Right cardiac atrium (tissue), 5 donors: ENCODE measurements around the gene CYB5RL. TPM values are rescaled to one million over a fixed set of nuclear protein-coding genes. Genes with fewer than 3 reads are reported as not detected.
A peak's percentile ranks its signal among the peaks of the same experiment; 100 is the strongest.

Experiments
- ATAC-seq, 2 donors: fragments of 200-7000 bp; cut with Tn5 transposase; one replicate each; pipeline versions ENCODE4 v1.8.0 to v1.9.1; 2020; ENCODE audit warnings: moderate library complexity in 2 of 2, mild to moderate bottlenecking in 1 of 2
- DNase-seq, 3 donors: peaks; one replicate each; pipeline ENCODE4 v3.0.0-alpha.2; 2020
- H3K27ac ChIP-seq: one replicate; pipeline ENCODE4 v1.5.1; 2013; ENCODE audit warnings: mild to moderate bottlenecking, low read length, control low read depth, moderate library complexity
- H3K27me3 ChIP-seq: one replicate; pipeline ENCODE4 v1.6.1; 2013; ENCODE audit not compliant: control insufficient read depth, insufficient read depth
- H3K4me1 ChIP-seq: one replicate; pipeline ENCODE4 v1.6.1; 2013; ENCODE audit warnings: low read length; ENCODE audit not compliant: control insufficient read depth, insufficient read depth
- H3K4me3 ChIP-seq: one replicate; pipeline ENCODE4 v1.5.1; 2013; ENCODE audit warnings: low read length, control low read depth
- H3K9me3 ChIP-seq: one replicate; pipeline ENCODE4 v1.6.1; 2013; ENCODE audit warnings: low read length; ENCODE audit not compliant: control insufficient read depth
- WGBS: extraction: QIAGEN DNeasy Blood & Tissue Kit; methylation state at CpG from one replicate; pipeline ENCODE4 v1.1.7; 2013; 5-methylcytosine and 5-hydroxymethylcytosine counted together
- intact Hi-C, 4 donors: fragments of 100-400 bp; cut with DNase I; formaldehyde crosslinking; loops; one replicate each; pipeline versions ENCODE4 v1.11.0 to v1.14.0; 2022 to 2023
- long read RNA-seq, 4 donors: library from polyadenylated mRNA; unstranded; transcript quantifications; one replicate each; pipeline ENCODE4 v2.0.0, GENCODE V29; 2020 to 2021
- polyA plus RNA-seq: library from polyadenylated mRNA; stranded (reverse); fragments of 200-250 nt; gene quantifications from one replicate; pipeline ENCODE4 v1.2.3, GENCODE V29; 2013
- total RNA-seq, 4 donors: library from RNA; stranded (reverse); fragmentation: NEBNext Ultra II Directional; extraction: Animal tissue kit (Norgen Biotek cat#: 25700); gene quantifications; one replicate each; pipeline ENCODE4 v1.2.1, GENCODE V29; 2021
- donor health status: healthy with polysubstance abuse.
- donor health status: DM: no; HTN: yes; CAD: no.
- donor health status: DM: no; HTN: no; CAD: no.
- donor health status: DM: no; HTN: yes; CAD: no; lungs with severe emphysema.
- donor health status: DM: yes; HTN: yes; CAD: no.

CYB5RL gene
- total RNA-seq, result 1 to 10 TPM; 3.0 to 6.4 (median 5.5) TPM
- polyA plus RNA-seq, result 3.2 TPM
- long read RNA-seq, donor 1, partial matches to known transcripts, result 1 of 6 reads
- long read RNA-seq, donor 1, other reads (novel, unspliced or antisense), result 5 of 6 reads
- long read RNA-seq, donor 2, partial matches to known transcripts, result 2 of 6 reads
- long read RNA-seq, donor 2, other reads (novel, unspliced or antisense), result 4 of 6 reads
- long read RNA-seq, donor 3, full-length matches to known transcripts, result 2 of 17 reads
- long read RNA-seq, donor 3, partial matches to known transcripts, result 8 of 17 reads
- long read RNA-seq, donor 3, other reads (novel, unspliced or antisense), result 7 of 17 reads
- long read RNA-seq, donor 4, partial matches to known transcripts, result 0 of 2 reads
- long read RNA-seq, donor 4, other reads (novel, unspliced or antisense), result 1 of 2 reads

DNA sequence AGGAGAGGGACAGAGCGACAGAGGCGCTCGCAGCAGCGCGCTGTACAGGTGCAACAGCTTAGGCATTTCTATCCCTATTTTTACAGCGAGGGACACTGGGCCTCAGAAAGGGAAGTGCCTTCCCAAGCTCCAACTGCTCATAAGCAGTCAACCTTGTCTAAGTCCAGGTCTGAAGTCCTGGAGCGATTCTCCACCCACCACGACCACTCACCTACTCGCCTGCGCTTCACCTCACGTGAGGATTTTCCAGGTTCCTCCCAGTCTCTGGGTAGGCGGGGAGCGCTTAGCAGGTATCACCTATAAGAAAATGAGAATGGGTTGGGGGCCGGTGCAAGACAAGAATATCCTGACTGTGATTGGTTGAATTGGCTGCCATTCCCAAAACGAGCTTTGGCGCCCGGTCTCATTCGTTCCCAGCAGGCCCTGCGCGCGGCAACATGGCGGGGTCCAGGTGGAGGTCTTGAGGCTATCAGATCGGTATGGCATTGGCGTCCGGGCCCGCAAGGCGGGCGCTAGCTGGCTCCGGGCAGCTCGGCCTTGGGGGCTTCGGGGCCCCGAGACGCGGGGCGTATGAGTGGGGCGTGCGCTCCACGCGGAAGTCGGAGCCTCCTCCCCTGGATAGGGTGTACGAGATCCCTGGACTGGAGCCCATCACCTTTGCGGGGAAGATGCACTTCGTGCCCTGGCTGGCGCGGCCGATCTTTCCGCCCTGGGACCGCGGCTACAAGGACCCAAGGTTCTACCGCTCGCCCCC, at the start of gene CYB5RL, which contains the start of gene MRPL37:
Gene CYB5RL, minus strand, starts transcription at position 266 of the 754 bp plus-strand sequence. CDS start 4,414 bp downstream, outside the sequence.
Gene MRPL37, plus strand, starts transcription at position 403 of the 754 bp plus-strand sequence. Its CDS starts 77 bp downstream, at position 480.
- Histone ChIP-seq H3K4me1 (peaks cover 2% of the 10 kb centered on the region), H3K4me3 (peak within 1 kb of the TSS; percentile 51), H3K27me3 (no peaks in the 10 kb centered on the region), H3K9me3 (no peaks in the 10 kb centered on the region), H3K27ac (peak within 1 kb of the TSS; percentile 1)
- under 1% methylated on average over 51 of the region's 51 CpGs for WGBS
- ATAC-seq (peak; percentile 99), DNase-seq (peak; percentile 88 to 95 (median 93))
- intact Hi-C loops, result loop anchor here in 2 of 4 donors (10.0 kb wide), 1 partner anchor 205 kb away; the partner anchor contains the start of gene SSBP3 (in 2 of the 2)

DNA sequence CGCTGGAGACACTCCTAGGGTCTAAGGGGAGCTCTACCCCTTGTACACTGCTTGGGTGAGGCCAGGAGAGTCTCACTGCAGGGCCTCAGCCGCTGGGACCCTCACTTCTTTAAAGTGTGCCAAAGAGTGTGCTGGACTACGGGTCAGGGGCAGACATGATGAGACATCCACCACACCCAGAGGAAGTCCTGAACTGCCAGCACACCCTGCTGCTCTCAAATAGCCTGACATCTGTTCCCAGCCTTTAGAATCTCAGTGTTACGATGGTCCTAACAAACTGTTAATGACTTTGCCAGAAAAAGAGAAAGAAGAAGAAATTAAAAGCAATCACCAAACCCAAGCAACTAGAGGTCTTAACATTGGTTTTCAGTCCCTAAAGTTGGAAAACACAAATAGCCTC, 49.1 kb upstream of the CYB5RL start:
- DNase-seq (no peak), ATAC-seq (no peak)
- no peaks in the 10 kb centered on the region for H3K9me3 ChIP-seq
- H3K4me3 ChIP-seq, result no peak overlapping the region
- WGBS, result 81% methylated on average over 4 of the region's 4 CpGs
- no peaks in the 10 kb centered on the region for H3K27me3 ChIP-seq
- no peak overlapping the region for H3K27ac ChIP-seq
- intact Hi-C loops, result no loop called here
- no peaks in the 10 kb centered on the region for H3K4me1 ChIP-seq

GRCh38 chr1:54247863-54248515, 48.2 kb upstream of the CYB5RL start:
- H3K9me3 ChIP-seq, result no peaks in the 10 kb centered on the region
- ATAC-seq (no peak), DNase-seq (no peak)
- no peaks in the 10 kb centered on the region for H3K27me3 ChIP-seq
- H3K4me1 ChIP-seq, result no peaks in the 10 kb centered on the region
- intact Hi-C loops, result no loop called here
- WGBS, result 87% methylated on average over 11 of the region's 11 CpGs
- no peak overlapping the region for H3K27ac ChIP-seq
- H3K4me3 ChIP-seq, result no peak overlapping the region

DNA sequence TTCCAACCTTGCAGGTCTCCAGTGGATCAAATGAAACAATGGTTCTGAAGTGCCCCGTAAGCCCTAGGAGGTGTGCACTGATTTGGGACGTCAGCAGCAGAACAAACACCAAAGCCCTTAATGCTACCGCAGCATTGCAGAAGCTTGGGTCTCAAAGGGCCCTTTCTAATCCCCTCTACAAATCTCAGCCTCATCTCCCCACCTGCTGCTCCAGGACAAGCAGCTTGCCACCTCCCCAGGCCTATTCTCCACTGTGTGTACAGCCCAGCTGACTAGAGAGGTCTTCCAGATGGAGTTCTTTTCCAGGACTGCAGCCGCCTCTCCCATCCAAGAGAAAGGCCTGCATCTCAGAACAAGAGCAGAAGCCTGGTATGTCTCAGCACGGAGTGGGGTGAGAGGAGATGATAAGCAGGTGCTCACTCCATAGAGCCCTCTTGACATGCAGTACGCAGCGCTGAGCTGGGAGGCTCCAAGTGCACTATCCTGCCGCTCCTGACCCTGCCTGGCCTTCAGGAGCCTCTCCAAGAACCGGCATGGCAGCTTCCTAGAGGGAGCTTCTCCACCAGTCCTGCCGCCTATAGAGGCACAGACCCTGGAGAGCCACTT, 46.4 kb upstream of the CYB5RL start:
- H3K9me3 ChIP-seq, result no peaks in the 10 kb centered on the region
- intact Hi-C loops, result no loop called here
- peak in 1 of 3 donors; percentile 30 for DNase-seq
- H3K4me1 ChIP-seq, result no peaks in the 10 kb centered on the region
- H3K27me3 ChIP-seq, result no peaks in the 10 kb centered on the region
- 72% methylated on average over 10 of the region's 10 CpGs for WGBS
- H3K27ac ChIP-seq, result no peak overlapping the region
- H3K4me3 ChIP-seq, result no peak overlapping the region
- ATAC-seq, result no peak

GRCh38 chr1:54245501-54245900, 45.7 kb upstream of the CYB5RL start:
- Histone ChIP-seq H3K27ac (no peak overlapping the region), H3K27me3 (no peaks in the 10 kb centered on the region), H3K4me3 (no peak overlapping the region), H3K9me3 (no peaks in the 10 kb centered on the region), H3K4me1 (no peaks in the 10 kb centered on the region)
- intact Hi-C loops, result no loop called here
- no peak for ATAC-seq
- WGBS, result 66% methylated on average over 4 of the region's 4 CpGs
- no peak for DNase-seq

- H3K9me3 ChIP-seq, result no peaks in the 10 kb centered on the region
- no peak for DNase-seq
- 89% methylated on average over 7 of the region's 7 CpGs for WGBS
Measured at GRCh38 chr1:54244655-54245054, 44.8 kb upstream of the CYB5RL start.

DNA sequence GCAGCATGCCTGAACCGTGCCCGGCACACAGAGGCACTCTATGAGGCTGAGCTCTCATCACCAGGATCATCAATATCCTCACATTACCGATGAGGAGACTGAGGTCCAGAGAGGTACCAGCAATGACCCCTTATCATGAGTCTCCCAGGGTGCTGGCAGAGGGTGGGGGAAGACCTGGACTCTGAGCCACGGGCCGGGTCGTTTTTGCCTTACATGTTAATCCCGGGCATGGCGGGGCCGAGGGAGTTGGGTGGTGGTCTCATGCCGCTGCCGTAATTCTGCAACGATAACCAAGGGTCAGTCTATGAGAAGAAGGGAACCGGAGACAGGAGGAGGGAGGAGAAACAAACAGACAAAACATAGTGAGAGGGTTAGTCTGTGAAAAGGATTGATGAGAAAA, 43.2 kb upstream of the CYB5RL start:
- H3K4me1 ChIP-seq, result no peaks in the 10 kb centered on the region
- H3K27me3 ChIP-seq, result no peaks in the 10 kb centered on the region
- H3K9me3 ChIP-seq, result no peaks in the 10 kb centered on the region
- no peak overlapping the region for H3K27ac ChIP-seq
- ATAC-seq, result no peak
- intact Hi-C loops, result no loop called here
- DNase-seq, result no peak
- 95% methylated on average over 13 of the region's 13 CpGs for WGBS
- H3K4me3 ChIP-seq, result no peak overlapping the region

More at GRCh38 chr1:54244655-54245054, 44.8 kb upstream of the CYB5RL start:
- Histone ChIP-seq H3K27me3 (no peaks in the 10 kb centered on the region), H3K4me1 (no peaks in the 10 kb centered on the region), H3K4me3 (no peak overlapping the region), H3K27ac (no peak overlapping the region)
- ATAC-seq, result no peak
- intact Hi-C loops, result no loop called here

DNA sequence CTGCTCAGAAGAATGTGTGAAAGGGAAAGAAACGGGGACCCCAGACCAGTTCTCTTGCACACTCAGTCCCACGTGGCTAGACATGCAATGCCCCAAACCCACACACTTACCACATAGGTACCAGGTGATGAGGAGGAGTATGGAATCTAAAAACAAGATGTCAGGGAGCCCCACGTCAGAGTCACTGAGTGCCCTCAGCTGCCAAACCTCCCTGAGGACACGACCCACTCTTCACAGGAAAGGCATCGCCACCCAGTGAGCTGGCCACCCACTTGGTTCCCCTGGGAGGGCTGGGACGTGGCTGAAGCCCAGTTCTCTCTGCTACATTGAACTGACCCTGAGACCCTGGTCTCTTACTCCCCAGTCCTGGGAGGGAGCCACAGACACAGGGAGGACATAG, 41.5 kb upstream of the CYB5RL start:
- intact Hi-C loops, result no loop called here
- no peaks in the 10 kb centered on the region for H3K9me3 ChIP-seq
- DNase-seq, result peak in 1 of 3 donors; percentile 22
- H3K4me1 ChIP-seq, result no peaks in the 10 kb centered on the region
- no peaks in the 10 kb centered on the region for H3K27me3 ChIP-seq
- no peak overlapping the region for H3K4me3 ChIP-seq
- ATAC-seq, result no peak
- WGBS, result 78% methylated on average over 6 of the region's 6 CpGs
- H3K27ac ChIP-seq, result no peak overlapping the region

- intact Hi-C loops, result no loop called here
- Histone ChIP-seq H3K4me1 (no peaks in the 10 kb centered on the region), H3K27ac (no peak overlapping the region), H3K9me3 (no peaks in the 10 kb centered on the region), H3K4me3 (no peak overlapping the region), H3K27me3 (no peaks in the 10 kb centered on the region)
- 97% methylated on average over 12 of the region's 12 CpGs for WGBS
- DNase-seq, result peak in 2 of 3 donors; percentile 2 to 23
- no peak for ATAC-seq
Measured at GRCh38 chr1:54240741-54241335, 41.0 kb upstream of the CYB5RL start.

- WGBS, result 56% methylated on average over 10 of the region's 10 CpGs
- Histone ChIP-seq H3K4me3 (no peak overlapping the region), H3K4me1 (no peaks in the 10 kb centered on the region), H3K27ac (no peak overlapping the region), H3K9me3 (no peaks in the 10 kb centered on the region), H3K27me3 (no peaks in the 10 kb centered on the region)
- intact Hi-C loops, result no loop called here
- DNase-seq (peak in 1 of 3 donors; percentile 37), ATAC-seq (no peak)
Measured at GRCh38 chr1:54239631-54240031, 39.8 kb upstream of the CYB5RL start.
